Stimulated activated CD4-positive, alpha-beta T cell treated with anti-CD3 and anti-CD28 coated beads, Interleukin-2, amount 100 ng/mL, for 48 hours (primary cell): ENCODE results near the gene ORAI2.
"Not testable (repeated sequence)": the region's sequence is repeated elsewhere in the genome, so short reads cannot be mapped to it uniquely, and the experiment has no call there.

Experiments used
- DNase-seq, 2 donors: peaks; one replicate each; pipeline ENCODE4 v3.0.0-alpha.2; 2020

ORAI2 gene

GRCh38 chr7:102505298-102506185 lies 72.2 kb downstream of the ORAI2 start:
- DNase-seq: not testable (repeated sequence)
